ENCODE measurements around the gene DUSP15. TPM values are rescaled to one million over a fixed set of nuclear protein-coding genes. Genes with fewer than 3 reads are reported as not detected.

Gene DUSP15
- total RNA-seq, 2 donors from 2014 or later = 3.8 to 7.2 TPM

DNA sequence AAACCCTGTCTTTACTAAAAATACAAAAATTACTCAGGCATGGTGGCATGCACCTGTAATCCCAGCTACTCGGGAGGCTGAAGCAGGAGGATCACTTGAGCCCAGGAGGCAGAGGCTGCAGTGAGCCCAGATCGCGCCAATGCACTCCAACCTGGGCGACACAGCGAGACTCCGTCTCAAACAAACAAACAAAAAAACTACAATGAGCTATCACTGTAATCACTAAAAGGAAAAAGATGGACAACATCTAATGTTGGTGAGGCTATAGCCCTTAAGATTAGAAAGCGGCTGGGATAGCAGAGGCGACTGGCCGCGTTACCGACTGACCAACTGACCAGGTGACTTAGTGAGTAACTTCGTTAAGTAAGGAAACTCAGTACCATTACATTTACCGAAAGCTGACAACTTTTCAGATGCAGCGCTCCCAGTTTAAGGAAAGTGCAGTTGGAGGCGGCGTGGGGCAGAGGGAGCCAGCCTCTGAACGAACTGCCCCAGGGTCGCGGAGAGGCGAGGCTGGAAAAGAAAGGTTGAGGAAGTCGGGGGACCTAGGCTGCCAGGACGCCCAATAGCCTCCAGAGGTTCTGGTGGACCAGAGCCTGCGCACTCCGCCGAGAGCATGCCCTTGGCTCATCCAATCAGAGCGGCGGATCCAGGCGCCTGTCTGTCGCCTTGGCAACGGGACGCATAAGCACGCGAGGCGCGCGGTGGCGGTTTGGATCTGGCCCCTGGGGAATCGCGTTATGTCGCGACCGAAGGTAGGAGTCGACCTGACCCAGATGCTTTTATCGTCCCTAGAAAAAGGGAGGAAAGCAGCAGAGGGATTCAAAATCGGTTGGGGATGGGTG, 9.0 kb upstream of the DUSP15 start:
- TF ChIP-seq CTCF (conservative IDR thresholded peaks at IDR 0.05) = peak; percentile 62

DNA sequence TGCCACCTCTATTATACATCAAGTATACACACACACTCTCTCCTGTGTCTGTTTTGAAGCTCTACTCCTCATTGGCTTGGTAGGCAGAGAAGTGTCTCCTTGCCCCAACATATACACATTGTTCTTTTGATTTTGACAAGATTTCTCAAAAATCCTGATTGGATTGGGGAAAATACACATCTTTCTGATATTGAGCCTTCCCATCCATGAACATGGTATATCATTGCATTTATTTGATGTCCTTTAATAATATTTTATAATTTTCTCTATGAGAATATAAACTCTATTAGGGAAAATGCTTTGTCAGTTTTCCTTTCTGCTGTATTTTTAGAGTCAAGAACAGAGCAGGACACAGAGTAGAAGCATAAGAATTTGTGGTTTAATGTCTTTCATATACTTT, 7.4 kb upstream of the DUSP15 start:
- no peaks in the 10 kb centered on the region for H3K4me1 Mint-ChIP-seq
- Histone ChIP-seq H3K36me3 (ENCODE audit: control insufficient read depth, insufficient read depth, low read length) (no peaks in the 10 kb centered on the region), H3K4me3 (ENCODE audit: low read length) (no peak overlapping the region), H3K27ac (ENCODE audit: low read depth, low read length) (no peak overlapping the region), H3K4me1 (ENCODE audit: control insufficient read depth, insufficient read depth, low read length) (no peaks in the 10 kb centered on the region), H3K9ac (ENCODE audit: extremely low read depth, low read length, poor library complexity, severe bottlenecking) (no peak overlapping the region), H3K9me3 (ENCODE audit: control insufficient read depth, low read length) (no peaks in the 10 kb centered on the region), H3K27me3 (ENCODE audit: control insufficient read depth, insufficient read depth, low read length, poor library complexity, severe bottlenecking) (peaks cover 6% of the 10 kb centered on the region)
- no peak for DNase-seq
- peaks cover 41% of the 10 kb centered on the region for H3K27me3 Mint-ChIP-seq (ENCODE audit: insufficient read depth)
- no peaks in the 10 kb centered on the region for H3K36me3 Mint-ChIP-seq (ENCODE audit: low read depth)
- H3K4me3 Mint-ChIP-seq = no peak overlapping the region
- no peak for TF ChIP-seq CTCF (conservative IDR thresholded peaks at IDR 0.05)
- no peak overlapping the region for H3K27ac Mint-ChIP-seq
- H3K9me3 Mint-ChIP-seq = no peaks in the 10 kb centered on the region

More for the DNA sequence above, 9.0 kb upstream of the DUSP15 start:
- DNase-seq = peak; percentile 99
- H3K4me3 ChIP-seq (ENCODE audit: low read length) = peak overlapping the region; percentile 80
- no peaks in the 10 kb centered on the region for H3K36me3 ChIP-seq (ENCODE audit: control insufficient read depth, insufficient read depth, low read length)
- H3K27me3 ChIP-seq (ENCODE audit: control insufficient read depth, insufficient read depth, low read length, poor library complexity, severe bottlenecking) = no peaks in the 10 kb centered on the region
- peak overlapping the region; percentile 97 for H3K27ac Mint-ChIP-seq
- no peaks in the 10 kb centered on the region for H3K36me3 Mint-ChIP-seq (ENCODE audit: low read depth)
- 3 to 9% methylated on average over 25 to 45 of the region's 45 CpGs for WGBS, 2 experiments (ENCODE audit: insufficient coverage in 1 of 2, insufficient read length in 1 of 2)
- no peaks in the 10 kb centered on the region for H3K9me3 Mint-ChIP-seq
- no peaks in the 10 kb centered on the region for H3K9me3 ChIP-seq (ENCODE audit: control insufficient read depth, low read length)
- H3K9ac ChIP-seq (ENCODE audit: extremely low read depth, low read length, poor library complexity, severe bottlenecking) = peak overlapping the region; percentile 31
- peak overlapping the region; percentile 7 for H3K27ac ChIP-seq (ENCODE audit: low read depth, low read length)
- H3K4me3 Mint-ChIP-seq = peak overlapping the region; percentile 79
- no peaks in the 10 kb centered on the region for H3K4me1 Mint-ChIP-seq
- H3K4me1 ChIP-seq (ENCODE audit: control insufficient read depth, insufficient read depth, low read length) = no peaks in the 10 kb centered on the region
- peaks cover 37% of the 10 kb centered on the region for H3K27me3 Mint-ChIP-seq (ENCODE audit: insufficient read depth)

GRCh38 chr20:31875671-31876070, 5.3 kb upstream of the DUSP15 start:
- no peak overlapping the region for H3K27ac Mint-ChIP-seq
- no peak for TF ChIP-seq CTCF (conservative IDR thresholded peaks at IDR 0.05)
- no peak for DNase-seq
- Histone ChIP-seq H3K9me3 (ENCODE audit: control insufficient read depth, low read length) (no peaks in the 10 kb centered on the region), H3K4me3 (ENCODE audit: low read length) (no peak overlapping the region), H3K36me3 (ENCODE audit: control insufficient read depth, insufficient read depth, low read length) (no peaks in the 10 kb centered on the region), H3K4me1 (ENCODE audit: control insufficient read depth, insufficient read depth, low read length) (no peaks in the 10 kb centered on the region), H3K27me3 (ENCODE audit: control insufficient read depth, insufficient read depth, low read length, poor library complexity, severe bottlenecking) (peaks cover 25% of the 10 kb centered on the region), H3K27ac (ENCODE audit: low read depth, low read length) (no peak overlapping the region), H3K9ac (ENCODE audit: extremely low read depth, low read length, poor library complexity, severe bottlenecking) (no peak overlapping the region)
- no peaks in the 10 kb centered on the region for H3K36me3 Mint-ChIP-seq (ENCODE audit: low read depth)
- no peaks in the 10 kb centered on the region for H3K9me3 Mint-ChIP-seq
- H3K27me3 Mint-ChIP-seq (ENCODE audit: insufficient read depth) = peaks cover 45% of the 10 kb centered on the region
- H3K4me1 Mint-ChIP-seq = peaks cover 4% of the 10 kb centered on the region
- H3K4me3 Mint-ChIP-seq = no peak overlapping the region
- 89% methylated on average over 1 of the region's 2 CpGs; no CpG with 5 or more reads in 1 of the 2 experiments for WGBS, 2 experiments (ENCODE audit: insufficient coverage in 1 of 2, insufficient read length in 1 of 2)

Measured in endodermal cell (in vitro differentiated cells).